ENCODE data around the gene MPZL3. TPM values are rescaled to one million over a fixed set of nuclear protein-coding genes. Genes with fewer than 3 reads are reported as not detected.

The MPZL3 gene
- total and polyA plus RNA-seq, 2 donors: 3.9 to 7.0 TPM

DNA sequence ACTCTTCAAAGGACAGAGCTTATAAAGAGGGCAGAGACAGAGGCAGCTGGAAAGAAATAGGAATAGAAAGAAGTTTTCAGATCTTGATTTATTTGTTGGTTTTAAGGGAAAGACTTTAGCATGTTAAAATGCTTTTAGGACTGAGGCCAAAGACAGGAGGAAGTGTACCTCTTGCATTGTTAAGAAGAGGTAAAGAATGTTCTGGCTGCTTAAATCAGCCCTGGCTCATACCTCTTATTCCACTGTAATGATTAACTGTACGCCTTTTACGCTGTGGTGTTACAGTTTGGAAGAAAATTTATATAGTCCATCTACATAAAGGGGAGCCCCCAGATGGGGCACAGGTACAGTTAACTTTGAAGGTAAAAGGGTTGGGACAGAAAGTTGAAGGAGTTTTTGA is 22.0 kb upstream of the MPZL3 start:
- Histone ChIP-seq H3K4me1 (ENCODE audit: control insufficient read depth in 2 of 2, insufficient read depth in 2 of 2, low read length in 2 of 2) (peaks cover 0 to 9% of the 10 kb centered on the region in 2 donors), H3K4me3 (ENCODE audit: low read length in 2 of 2) (no peak overlapping the region), H3K27me3 (ENCODE audit: control insufficient read depth in 2 of 2, insufficient read depth in 1 of 2, low read length in 1 of 2) (no peaks in the 10 kb centered on the region), H3K27ac (ENCODE audit: low read depth in 1 of 2, low read length in 1 of 2) (no peak overlapping the region), H3K36me3 (ENCODE audit: control insufficient read depth in 2 of 2, insufficient read depth in 2 of 2, low read length in 1 of 2) (no peaks in the 10 kb centered on the region), H3K9me3 (ENCODE audit: control insufficient read depth in 2 of 2, insufficient read depth in 1 of 2, low read length in 1 of 2) (no peaks in the 10 kb centered on the region)
- 92% methylated on average over 2 of the region's 2 CpGs for WGBS
- DNase-seq (ENCODE audit: low read depth in 6 of 9, low spot score in 9 of 9): no peak

DNA sequence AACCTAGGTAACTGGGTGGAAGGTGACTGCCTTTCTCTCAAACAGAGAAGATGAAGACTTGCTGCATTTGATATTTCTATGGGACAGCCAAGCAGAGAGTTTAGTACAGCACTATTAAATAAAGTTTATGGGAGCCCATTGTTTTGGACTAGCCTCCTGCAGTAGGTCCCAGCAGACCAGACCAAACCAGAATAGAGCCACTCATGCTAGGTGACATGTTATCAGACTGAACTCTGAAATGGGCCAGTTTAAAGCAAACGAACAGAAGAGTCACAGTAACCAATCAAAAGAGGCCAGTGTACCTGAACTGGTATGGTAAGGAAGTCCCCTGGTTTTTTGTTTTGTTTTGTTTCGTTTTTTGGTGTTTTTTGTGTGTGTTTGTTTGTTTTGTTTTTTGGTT is 19.8 kb upstream of the MPZL3 start:
- H3K27ac ChIP-seq (ENCODE audit: low read depth in 1 of 2, low read length in 1 of 2): no peak overlapping the region
- peaks cover 0 to 3% of the 10 kb centered on the region in 2 donors for H3K4me1 ChIP-seq (ENCODE audit: control insufficient read depth in 2 of 2, insufficient read depth in 2 of 2, low read length in 2 of 2)
- no peaks in the 10 kb centered on the region for H3K36me3 ChIP-seq (ENCODE audit: control insufficient read depth in 2 of 2, insufficient read depth in 2 of 2, low read length in 1 of 2)
- H3K27me3 ChIP-seq (ENCODE audit: control insufficient read depth in 2 of 2, insufficient read depth in 1 of 2, low read length in 1 of 2): no peaks in the 10 kb centered on the region
- no peaks in the 10 kb centered on the region for H3K9me3 ChIP-seq (ENCODE audit: control insufficient read depth in 2 of 2, insufficient read depth in 1 of 2, low read length in 1 of 2)
- no peak for DNase-seq (ENCODE audit: low read depth in 6 of 9, low spot score in 9 of 9)
- 93% methylated on average over 2 of the region's 2 CpGs for WGBS
- no peak overlapping the region for H3K4me3 ChIP-seq (ENCODE audit: low read length in 2 of 2)

DNA sequence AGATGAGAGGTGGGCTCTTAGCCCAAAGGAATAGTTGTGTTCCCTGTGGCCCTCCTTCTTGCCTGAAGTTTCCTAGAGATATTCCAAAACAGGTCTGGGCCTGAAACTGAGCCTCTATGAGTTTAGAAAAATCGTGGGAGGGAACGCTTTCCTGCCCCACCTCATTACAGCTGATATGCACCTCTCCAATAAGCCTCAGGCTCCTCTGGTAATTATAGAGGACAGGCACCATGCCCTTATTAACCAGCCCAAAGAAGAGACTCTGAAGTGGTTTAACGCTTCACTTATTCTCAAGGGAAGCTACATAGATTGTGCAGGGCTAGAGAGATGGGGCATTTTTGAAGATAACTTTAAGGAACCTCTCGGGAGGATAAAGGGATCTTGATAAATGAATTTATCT is 15.3 kb upstream of the MPZL3 start:
- Histone ChIP-seq H3K4me1 (ENCODE audit: control insufficient read depth in 2 of 2, insufficient read depth in 2 of 2, low read length in 2 of 2) (peaks cover 3 to 33% of the 10 kb centered on the region in 2 donors), H3K27ac (ENCODE audit: low read depth in 1 of 2, low read length in 1 of 2) (peak overlapping the region in 1 of 2 donors; percentile 5), H3K27me3 (ENCODE audit: control insufficient read depth in 2 of 2, insufficient read depth in 1 of 2, low read length in 1 of 2) (peaks cover 0 to 2% of the 10 kb centered on the region in 2 donors), H3K36me3 (ENCODE audit: control insufficient read depth in 2 of 2, insufficient read depth in 2 of 2, low read length in 1 of 2) (no peaks in the 10 kb centered on the region), H3K4me3 (ENCODE audit: low read length in 2 of 2) (no peak overlapping the region), H3K9me3 (ENCODE audit: control insufficient read depth in 2 of 2, insufficient read depth in 1 of 2, low read length in 1 of 2) (no peaks in the 10 kb centered on the region)
- 96% methylated on average over 4 of the region's 4 CpGs for WGBS
- no peak for DNase-seq (ENCODE audit: low read depth in 6 of 9, low spot score in 9 of 9)

DNA sequence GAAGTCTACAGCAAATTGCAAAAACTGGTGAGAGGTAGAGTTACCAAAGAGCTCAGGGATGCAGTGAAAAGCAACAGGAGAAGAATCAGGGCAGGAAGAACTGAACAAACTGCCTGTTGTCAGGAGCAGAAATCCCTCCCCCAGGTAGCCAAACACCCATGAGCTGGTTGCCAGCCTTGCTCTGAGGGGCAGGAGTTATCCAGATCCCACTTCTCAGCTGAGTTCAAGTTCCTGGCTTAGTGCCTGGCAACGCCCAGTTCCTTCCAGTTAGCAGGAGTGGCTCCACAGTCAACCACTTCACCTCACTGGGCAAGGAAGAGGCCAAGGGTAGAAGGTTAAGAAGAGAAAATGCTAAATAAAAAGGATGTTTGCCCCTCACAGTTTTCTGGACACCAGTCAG is 13.8 kb upstream of the MPZL3 start:
- H3K9me3 ChIP-seq (ENCODE audit: control insufficient read depth in 2 of 2, insufficient read depth in 1 of 2, low read length in 1 of 2): no peaks in the 10 kb centered on the region
- DNase-seq (ENCODE audit: low read depth in 6 of 9, low spot score in 9 of 9): no peak
- no peaks in the 10 kb centered on the region for H3K36me3 ChIP-seq (ENCODE audit: control insufficient read depth in 2 of 2, insufficient read depth in 2 of 2, low read length in 1 of 2)
- WGBS: 91% methylated on average over 1 of the region's 1 CpG
- peak overlapping the region in 1 of 2 donors; percentile 75 for H3K27ac ChIP-seq (ENCODE audit: low read depth in 1 of 2, low read length in 1 of 2)
- peaks cover 3 to 38% of the 10 kb centered on the region in 2 donors for H3K4me1 ChIP-seq (ENCODE audit: control insufficient read depth in 2 of 2, insufficient read depth in 2 of 2, low read length in 2 of 2)
- H3K27me3 ChIP-seq (ENCODE audit: control insufficient read depth in 2 of 2, insufficient read depth in 1 of 2, low read length in 1 of 2): peaks cover 0 to 2% of the 10 kb centered on the region in 2 donors
- H3K4me3 ChIP-seq (ENCODE audit: low read length in 2 of 2): no peak overlapping the region

DNA sequence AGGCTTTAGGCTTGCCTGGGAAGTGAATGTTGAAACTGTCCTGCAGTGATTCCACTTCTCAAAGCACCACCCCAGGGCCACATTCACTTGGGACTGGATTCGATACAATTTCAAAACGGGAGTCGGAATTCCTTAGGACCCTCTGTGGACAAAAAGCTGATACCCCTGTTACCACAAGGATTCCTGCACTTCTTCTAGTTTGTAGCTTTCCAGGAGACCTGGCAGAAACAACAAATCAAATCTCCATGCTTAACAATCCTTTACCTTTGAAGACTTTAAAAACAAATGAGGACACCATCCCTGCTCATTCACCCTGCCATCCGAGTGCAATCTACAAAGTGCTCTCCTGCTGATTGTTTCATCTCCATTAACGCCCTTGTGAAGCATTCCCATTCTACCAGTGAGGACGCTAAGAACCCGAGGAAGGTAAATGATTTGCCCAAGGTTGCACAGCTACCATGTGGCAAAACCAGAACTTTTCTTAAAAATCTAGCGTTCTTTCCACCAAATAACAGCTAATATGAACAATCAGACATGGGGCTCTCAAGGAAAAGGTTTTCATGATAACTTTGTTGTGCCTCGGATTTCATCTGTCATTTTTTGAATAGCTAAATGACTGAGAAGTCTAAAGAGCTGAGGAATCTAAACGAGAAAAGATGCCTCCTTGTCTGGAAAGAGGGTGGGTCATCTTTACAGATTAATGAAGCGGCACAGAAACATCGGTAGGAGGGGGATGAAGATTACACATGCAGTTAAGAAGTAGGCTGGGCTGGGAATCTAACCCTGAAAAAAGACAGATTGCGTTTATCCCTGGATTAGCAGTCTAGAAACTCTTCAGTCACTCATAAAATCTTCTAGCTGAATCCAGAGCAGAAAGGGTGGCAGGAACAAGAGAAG is 12.7 kb upstream of the MPZL3 start:
- Histone ChIP-seq H3K9me3 (ENCODE audit: control insufficient read depth in 2 of 2, insufficient read depth in 1 of 2, low read length in 1 of 2) (no peaks in the 10 kb centered on the region), H3K4me3 (ENCODE audit: low read length in 2 of 2) (peak overlapping the region in 1 of 2 donors; percentile 49), H3K27me3 (ENCODE audit: control insufficient read depth in 2 of 2, insufficient read depth in 1 of 2, low read length in 1 of 2) (peaks cover 0 to 2% of the 10 kb centered on the region in 2 donors), H3K4me1 (ENCODE audit: control insufficient read depth in 2 of 2, insufficient read depth in 2 of 2, low read length in 2 of 2) (peaks cover 3 to 38% of the 10 kb centered on the region in 2 donors), H3K36me3 (ENCODE audit: control insufficient read depth in 2 of 2, insufficient read depth in 2 of 2, low read length in 1 of 2) (no peaks in the 10 kb centered on the region), H3K27ac (ENCODE audit: low read depth in 1 of 2, low read length in 1 of 2) (peak overlapping the region in 1 of 2 donors; percentile 75)
- 92% methylated on average over 13 of the region's 13 CpGs for WGBS
- DNase-seq (ENCODE audit: low read depth in 6 of 9, low spot score in 9 of 9): no peak

DNA sequence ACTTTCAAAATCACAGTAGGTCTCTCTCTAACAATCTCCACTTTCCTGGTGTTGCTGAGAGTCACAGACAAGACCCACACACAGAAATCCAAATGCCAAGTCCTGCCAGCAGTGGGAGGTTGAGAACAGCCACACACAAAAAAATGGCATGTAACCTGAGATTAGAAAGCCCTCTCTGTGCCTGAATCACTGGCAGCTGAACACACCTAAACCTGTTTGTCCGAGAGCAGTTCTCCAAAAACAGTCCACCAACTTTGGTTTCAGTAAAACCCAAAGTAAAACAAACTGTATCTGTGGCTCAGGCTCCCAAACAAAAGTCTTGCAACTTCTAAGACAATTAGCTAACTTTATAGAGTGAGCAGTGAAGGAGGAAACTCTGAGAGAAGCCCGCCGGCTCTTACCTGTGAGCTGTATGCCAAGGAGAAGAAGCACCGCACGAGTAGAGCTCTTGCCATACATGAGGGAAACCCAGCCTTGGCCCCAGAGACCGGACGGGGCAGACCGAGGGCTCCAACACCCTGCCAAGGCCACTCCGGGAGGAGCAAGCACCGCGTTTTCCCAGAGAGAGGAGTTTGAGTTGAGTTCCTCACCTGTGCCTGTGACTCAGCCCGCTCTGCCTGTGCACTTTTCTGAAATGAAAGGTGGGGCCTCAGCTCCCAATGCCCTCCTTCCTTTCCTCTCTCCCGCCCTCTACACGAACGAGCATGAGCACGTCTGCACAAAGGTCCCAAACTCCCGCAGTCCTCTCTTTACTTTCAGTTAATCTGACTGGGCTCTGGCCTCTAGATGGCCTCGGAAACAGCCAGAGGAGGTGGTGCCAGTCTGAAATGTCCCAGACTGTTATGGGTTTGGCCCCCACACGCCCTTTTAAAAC is 11.8 kb upstream of the MPZL3 start, which contains the start of gene MPZL2:
TSS of gene MPZL2 (minus strand) at position 603 of the 874 bp plus-strand sequence. CDS start at position 459, 144 bp downstream.
- Histone ChIP-seq H3K36me3 (ENCODE audit: control insufficient read depth in 2 of 2, insufficient read depth in 2 of 2, low read length in 1 of 2) (no peaks in the 10 kb centered on the region), H3K9me3 (ENCODE audit: control insufficient read depth in 2 of 2, insufficient read depth in 1 of 2, low read length in 1 of 2) (no peaks in the 10 kb centered on the region), H3K27ac (ENCODE audit: low read depth in 1 of 2, low read length in 1 of 2) (peak within 1 kb of the TSS; percentile 74 to 75), H3K4me1 (ENCODE audit: control insufficient read depth in 2 of 2, insufficient read depth in 2 of 2, low read length in 2 of 2) (peaks cover 3 to 38% of the 10 kb centered on the region in 2 donors), H3K4me3 (ENCODE audit: low read length in 2 of 2) (peak within 1 kb of the TSS; percentile 21 to 49), H3K27me3 (ENCODE audit: control insufficient read depth in 2 of 2, insufficient read depth in 1 of 2, low read length in 1 of 2) (peaks cover 0 to 2% of the 10 kb centered on the region in 2 donors)
- DNase-seq (ENCODE audit: low read depth in 6 of 9, low spot score in 9 of 9): peak in 2 of 9 donors; percentile 49 to 57
- WGBS: 9% methylated on average over 19 of the region's 19 CpGs

DNA sequence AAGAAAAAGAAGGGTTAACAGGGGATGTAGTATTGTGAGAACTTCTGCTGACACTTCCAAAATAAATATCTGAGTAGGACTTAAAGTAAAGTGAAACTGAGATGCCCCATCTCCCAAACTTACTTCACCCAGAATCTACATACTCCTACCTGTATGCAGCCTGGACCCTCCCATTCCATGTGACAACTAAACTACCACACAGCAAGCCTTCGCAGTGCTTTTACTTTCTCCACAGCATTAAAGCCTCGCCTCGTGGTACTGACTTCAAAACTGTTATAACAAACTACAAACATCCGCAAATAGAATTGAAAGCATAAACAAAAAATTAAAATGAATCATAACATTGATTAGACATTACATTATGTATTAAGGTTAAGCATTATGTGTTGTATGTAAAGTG is 10.9 kb upstream of the MPZL3 start:
- H3K9me3 ChIP-seq (ENCODE audit: control insufficient read depth in 2 of 2, insufficient read depth in 1 of 2, low read length in 1 of 2): no peaks in the 10 kb centered on the region
- no peaks in the 10 kb centered on the region for H3K36me3 ChIP-seq (ENCODE audit: control insufficient read depth in 2 of 2, insufficient read depth in 2 of 2, low read length in 1 of 2)
- H3K4me3 ChIP-seq (ENCODE audit: low read length in 2 of 2): peak overlapping the region in 1 of 2 donors; percentile 0
- no peak overlapping the region for H3K27ac ChIP-seq (ENCODE audit: low read depth in 1 of 2, low read length in 1 of 2)
- WGBS: 81% methylated on average over 4 of the region's 4 CpGs
- H3K27me3 ChIP-seq (ENCODE audit: control insufficient read depth in 2 of 2, insufficient read depth in 1 of 2, low read length in 1 of 2): peaks cover 0 to 2% of the 10 kb centered on the region in 2 donors
- peaks cover 3 to 38% of the 10 kb centered on the region in 2 donors for H3K4me1 ChIP-seq (ENCODE audit: control insufficient read depth in 2 of 2, insufficient read depth in 2 of 2, low read length in 2 of 2)
- DNase-seq (ENCODE audit: low read depth in 6 of 9, low spot score in 9 of 9): no peak

DNA sequence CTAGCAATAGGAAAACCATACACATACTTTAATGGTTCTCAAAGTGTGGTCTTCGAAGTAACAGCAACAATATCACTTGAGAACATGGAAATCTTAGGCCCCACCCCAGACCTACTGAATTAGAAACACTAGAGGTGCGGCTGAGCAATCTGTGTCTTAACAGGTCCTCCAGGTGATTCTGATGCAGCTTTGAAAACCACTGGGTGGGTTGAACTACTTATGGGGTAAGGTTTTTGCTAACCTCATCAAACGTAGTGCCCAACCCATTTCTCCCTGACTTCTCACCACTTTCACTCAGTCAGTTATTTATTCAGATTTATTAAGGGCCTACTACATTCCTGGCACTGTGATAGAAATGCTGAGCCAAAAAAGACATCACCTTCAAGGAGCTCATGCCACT is 8.2 kb upstream of the MPZL3 start:
- Histone ChIP-seq H3K27ac (ENCODE audit: low read depth in 1 of 2, low read length in 1 of 2) (no peak overlapping the region), H3K27me3 (ENCODE audit: control insufficient read depth in 2 of 2, insufficient read depth in 1 of 2, low read length in 1 of 2) (peaks cover 0 to 2% of the 10 kb centered on the region in 2 donors), H3K9me3 (ENCODE audit: control insufficient read depth in 2 of 2, insufficient read depth in 1 of 2, low read length in 1 of 2) (no peaks in the 10 kb centered on the region), H3K36me3 (ENCODE audit: control insufficient read depth in 2 of 2, insufficient read depth in 2 of 2, low read length in 1 of 2) (no peaks in the 10 kb centered on the region), H3K4me1 (ENCODE audit: control insufficient read depth in 2 of 2, insufficient read depth in 2 of 2, low read length in 2 of 2) (peaks cover 3 to 29% of the 10 kb centered on the region in 2 donors), H3K4me3 (ENCODE audit: low read length in 2 of 2) (no peak overlapping the region)
- no peak for DNase-seq (ENCODE audit: low read depth in 6 of 9, low spot score in 9 of 9)
- 89% methylated on average over 3 of the region's 3 CpGs for WGBS
